K562 (cell line): ENCODE data around the gene NES. TPM values are rescaled to one million over a fixed set of nuclear protein-coding genes. Genes with fewer than 3 reads are reported as not detected.

Source experiments
- CC2D1A ChIP-seq: fragments of 450-650 bp; IDR thresholded peaks from 2 replicates; pipeline ENCODE4 v1.6.1; 2017; ENCODE audit warnings: mild to moderate bottlenecking
- CEBPB ChIP-seq: fragments of 450-650 bp; IDR thresholded peaks from 2 replicates; pipeline ENCODE4 v1.6.1; 2016; ENCODE audit warnings: missing genetic modification characterization, missing compliant biosample characterization
- CTBP1 ChIP-seq: fragments of 450-650 bp; IDR thresholded peaks from 2 replicates; pipeline ENCODE4 v1.6.1; 2016; ENCODE audit warnings: borderline replicate concordance
- CTCF ChIP-seq, 3 experiments: IDR thresholded peaks in 2 of 3; conservative IDR thresholded peaks in 1 of 3; 2 replicates each; pipeline ENCODE4 v1.5.1; 2011 to 2012; ENCODE audit warnings: low read length in 3 of 3, mild to moderate bottlenecking in 3 of 3, control low read depth in 2 of 3, improper control_type of control experiment in 1 of 3, inconsistent platforms in 1 of 3, low read depth in 1 of 3, mixed read lengths in 1 of 3, moderate library complexity in 1 of 3; ENCODE audit not compliant: insufficient read depth in 2 of 3
- CTCFL ChIP-seq: IDR thresholded peaks from 2 replicates; pipeline ENCODE4 v1.6.1; 2011; ENCODE audit warnings: borderline replicate concordance, low read depth, mild to moderate bottlenecking, moderate library complexity, low read length; ENCODE audit not compliant: insufficient read depth, poor library complexity, severe bottlenecking
- E2F5 ChIP-seq: sonication (generic); formaldehyde crosslinking; IDR thresholded peaks from 2 replicates; pipeline ENCODE4 v1.8.0; 2022; ENCODE audit warnings: mild to moderate bottlenecking, missing genetic modification reagents
- KDM5B ChIP-seq: fragments of 200-600 bp; sonication (generic); IDR thresholded peaks from 2 replicates; pipeline ENCODE4 v1.6.1; 2012; ENCODE audit warnings: low read depth, mild to moderate bottlenecking, moderate library complexity, low read length, control low read depth, inconsistent platforms; ENCODE audit not compliant: insufficient replicate concordance
- MYC ChIP-seq, 2 experiments: fragments of 250-450 bp in 1 of 2; sonication (Bioruptor Pico) in 1 of 2; IDR thresholded peaks; 2 replicates each; pipeline versions ENCODE4 v1.5.1 to v1.6.1; 2012 to 2021; ENCODE audit warnings: low read depth in 2 of 2, borderline replicate concordance in 1 of 2, improper control_type of control experiment in 1 of 2, low read length in 1 of 2, mild to moderate bottlenecking in 1 of 2, moderate library complexity in 1 of 2
- PBX2 ChIP-seq, 2 experiments: IDR thresholded peaks in 1 of 2; conservative IDR thresholded peaks in 1 of 2; 2 replicates each; pipeline ENCODE4 v1.6.1; 2016; ENCODE audit warnings: low read depth in 2 of 2, mild to moderate bottlenecking in 1 of 2, missing compliant biosample characterization in 1 of 2, missing genetic modification characterization in 1 of 2, moderate library complexity in 1 of 2
- PKNOX1 ChIP-seq: fragments of 450-650 bp; IDR thresholded peaks from 2 replicates; pipeline ENCODE4 v1.6.1; 2016
- RB1 ChIP-seq: fragments of 450-650 bp; IDR thresholded peaks from 2 replicates; pipeline ENCODE4 v1.6.1; 2017; ENCODE audit warnings: low read depth, mild to moderate bottlenecking
- RCOR1 ChIP-seq, 2 experiments: IDR thresholded peaks; 2 replicates each; pipeline ENCODE4 v1.6.1; 2012; ENCODE audit warnings: low read depth in 2 of 2, low read length in 2 of 2, borderline replicate concordance in 1 of 2, improper control_type of control experiment in 1 of 2
- SMARCA4 ChIP-seq: fragments of 450-650 bp; IDR thresholded peaks from 2 replicates; pipeline ENCODE4 v1.6.1; 2016
- SMC3 ChIP-seq: conservative IDR thresholded peaks from 2 replicates; pipeline ENCODE4 v1.6.1; 2011; ENCODE audit warnings: low read depth, low read length, improper control_type of control experiment; ENCODE audit not compliant: insufficient read depth
- SNAPC5 ChIP-seq: fragments of 250-450 bp; sonication (Bioruptor Pico); IDR thresholded peaks from 2 replicates; pipeline ENCODE4 v1.8.0; 2021; ENCODE audit warnings: moderate library complexity, mild to moderate bottlenecking, inconsistent platforms
- polyA plus RNA-seq, 8 experiments: library from polyadenylated mRNA; depleted of rRNA in 4 of 8; stranded (reverse) in 5 of 8; unstranded in 3 of 8; fragments of >200 nt; fragmentation: Nextera tagmentation in 2 of 8; fragmentation: Illumina TruSeq in 1 of 8; extraction: Ambion mirVana in 2 of 8; extraction: Trizol in 1 of 8; gene quantifications; 2 replicates each; pipeline versions ENCODE4 v1.2.1 to v1.2.3, GENCODE V29; 2011 to 2014; ENCODE audit warnings: inconsistent platforms in 1 of 8, missing spikeins in 1 of 8
- total RNA-seq, 7 experiments: library from RNA; depleted of rRNA in 6 of 7; stranded (reverse); fragments of >200 nt in 6 of 7; fragmentation: Illumina TruSeq in 2 of 7; extraction: Trizol in 2 of 7; gene quantifications; 2 replicates each; pipeline versions ENCODE4 v1.2.1 to v1.2.3, GENCODE V29; 2011 to 2021; ENCODE audit warnings: low replicate concordance in 1 of 7

NES gene
- total and polyA plus RNA-seq, 9 of the 15 experiments (the other 6 are each of a cell fraction or from before 2014, with no cell fraction given): 0.10 to 8.6 (median 4.2) TPM

GRCh38 chr1:156627313-156627880 is 49.8 kb downstream of the NES start (continued):
- TF ChIP-seq MYC (IDR thresholded peaks at IDR 0.05; ENCODE audit: low read depth, low read length) (peak; percentile 32; the same call in 1 of the 2 replicates), MYC (CRISPR knock-in tag; IDR thresholded peaks at IDR 0.05; ENCODE audit: borderline replicate concordance, low read depth) (no peak), CTBP1 (0 out of 2 replicates have a peak, but pooled peaks have one; percentile 11), PKNOX1 (peak; percentile 95), CTCFL (peak; percentile 26), CEBPB (tag) (no peak), SNAPC5 (CRISPR knock-in tag) (no peak), SMC3 (peak; percentile 77), CC2D1A (no peak), SMARCA4 (peak; percentile 77), E2F5 (CRISPR knock-in tag) (no peak), KDM5B (peak; percentile 3), PBX2 (CRISPR knock-in tag; IDR thresholded peaks at IDR 0.05; ENCODE audit: low read depth) (no peak; the same call in none of the 2 replicates), PBX2 (tag; conservative IDR thresholded peaks at IDR 0.05; ENCODE audit: low read depth) (peak; percentile 76), RB1 (peak; percentile 22; the same call in 1 of the 2 replicates), CTCF (IDR thresholded peaks at IDR 0.05 in 2 of 3, conservative IDR thresholded peaks at IDR 0.05 in 1 of 3; ENCODE audit: insufficient read depth in 2 of 3, low read depth in 1 of 3, low read length in 3 of 3) (peak; percentile 86 to 89 (median 87)), RCOR1 (IDR thresholded peaks at IDR 0.05; ENCODE audit: borderline replicate concordance in 1 of 2, low read depth in 2 of 2, low read length in 2 of 2) (peak in 1 of 2 experiments; percentile 28; a peak in 1 of 4 replicates)
